SU-DHL-6 (cell line): ENCODE data around the gene PFKFB2.

Experiments
- H2AFZ ChIP-seq: fragments of 200-600 bp; sonication (generic); 2 replicates; pipeline ENCODE4 v1.6.1; 2014; ENCODE audit warnings: low read depth, mild to moderate bottlenecking, moderate library complexity, mixed read lengths, antibody characterized with exemption, low read length; ENCODE audit not compliant: severe bottlenecking
- H3F3A ChIP-seq: fragments of 200-600 bp; shearing (Covaris generic); 2 replicates; pipeline ENCODE4 v1.6.0; 2016; ENCODE audit warnings: antibody characterized with exemption, mild to moderate bottlenecking; ENCODE audit not compliant: insufficient read depth
- H3K27ac ChIP-seq: fragments of 200-600 bp; sonication (generic); 2 replicates; pipeline ENCODE4 v1.5.1; 2016; ENCODE audit warnings: low read depth, mild to moderate bottlenecking, low read length, moderate library complexity, mixed read lengths
- H3K27me3 ChIP-seq: fragments of 200-600 bp; sonication (generic), shearing (Covaris generic); 2 replicates; pipeline ENCODE4 v1.6.0; 2014; ENCODE audit warnings: mild to moderate bottlenecking, low read length
- H3K36me3 ChIP-seq: fragments of 200-600 bp; sonication (generic); 2 replicates; pipeline ENCODE4 v1.6.1; 2014; ENCODE audit warnings: mild to moderate bottlenecking, low read length, mixed read lengths
- H3K4me2 ChIP-seq: fragments of 300-600, 200-600 bp; shearing (Covaris generic), sonication (generic); 2 replicates; pipeline ENCODE4 v1.6.0; 2014; ENCODE audit warnings: low read length, low read depth, mild to moderate bottlenecking; ENCODE audit not compliant: poor library complexity, severe bottlenecking
- H3K4me3 ChIP-seq: fragments of 200-600 bp; sonication (generic); 2 replicates; pipeline ENCODE4 v1.5.1; 2014; ENCODE audit warnings: antibody characterized with exemption, low read length, mild to moderate bottlenecking, mixed read lengths; ENCODE audit not compliant: insufficient read depth, poor library complexity, severe bottlenecking
- H3K79me2 ChIP-seq: fragments of 200-600 bp; sonication (generic); 2 replicates; pipeline ENCODE4 v1.6.1; 2014; ENCODE audit warnings: mild to moderate bottlenecking, low read length, moderate library complexity; ENCODE audit not compliant: insufficient read depth
- H3K9ac ChIP-seq: fragments of 200-600 bp; sonication (generic); 2 replicates; pipeline ENCODE4 v1.7.0; 2014; ENCODE audit warnings: mild to moderate bottlenecking, low read length
- H3K9me2 ChIP-seq: fragments of 200-600 bp; sonication (generic); replicated peaks from 2 replicates; pipeline ENCODE4 v1.6.1; 2014; ENCODE audit warnings: low read length; ENCODE audit not compliant: insufficient read depth
- H3K9me3 ChIP-seq: fragments of 200-600 bp; sonication (generic); 2 replicates; pipeline ENCODE4 v1.6.1; 2014; ENCODE audit warnings: low read length, mixed read lengths; ENCODE audit not compliant: insufficient read depth
- H4K20me1 ChIP-seq: fragments of 200-600 bp; sonication (generic); 2 replicates; pipeline ENCODE4 v1.6.1; 2014; ENCODE audit warnings: low read depth, mild to moderate bottlenecking, antibody characterized with exemption, low read length, moderate library complexity, mixed read lengths
- CTCF ChIP-seq: fragments of 200-600 bp; sonication (generic); IDR thresholded peaks from one replicate; pipeline ENCODE4 v1.5.1; 2017; ENCODE audit warnings: antibody characterized with exemption, mild to moderate bottlenecking, low read length, moderate library complexity; ENCODE audit not compliant: insufficient read depth, poor library complexity, severe bottlenecking
- EZH2phosphoT487 ChIP-seq: fragments of 200-600 bp; sonication (generic), shearing (Covaris generic); conservative IDR thresholded peaks from 2 replicates; pipeline ENCODE4 v1.6.1; 2018; ENCODE audit warnings: mild to moderate bottlenecking, antibody characterized with exemption, low read length, moderate library complexity, mixed read lengths

PFKFB2 gene

GRCh38 chr1:207059881-207060280 lies 6.8 kb downstream of the PFKFB2 start:
- Histone ChIP-seq H3K36me3 (no peaks in the 10 kb centered on the region), H3K27ac (no peak overlapping the region), H3K9me2 (no peaks in the 10 kb centered on the region), H3K79me2 (no peaks in the 10 kb centered on the region), H3K9ac (no peak overlapping the region), H4K20me1 (no peaks in the 10 kb centered on the region), H3K4me2 (no peak overlapping the region), H3K9me3 (no peaks in the 10 kb centered on the region), H3K4me3 (no peak overlapping the region), H2AFZ (no peak overlapping the region), H3K27me3 (no peaks in the 10 kb centered on the region), H3F3A (no peaks in the 10 kb centered on the region)
- no peak for TF ChIP-seq EZH2phosphoT487
- TF ChIP-seq CTCF, result no peak

GRCh38 chr1:207060596-207060995 lies 7.5 kb downstream of the PFKFB2 start:
- no peak overlapping the region for H2AFZ ChIP-seq
- no peaks in the 10 kb centered on the region for H3K9me2 ChIP-seq
- H3K4me2 ChIP-seq, result no peak overlapping the region
- H4K20me1 ChIP-seq, result no peaks in the 10 kb centered on the region
- H3K36me3 ChIP-seq, result no peaks in the 10 kb centered on the region
- H3K27ac ChIP-seq, result no peak overlapping the region
- TF ChIP-seq EZH2phosphoT487, result no peak
- TF ChIP-seq CTCF, result no peak
- H3K9me3 ChIP-seq, result no peaks in the 10 kb centered on the region
- H3F3A ChIP-seq, result no peaks in the 10 kb centered on the region
- H3K4me3 ChIP-seq, result no peak overlapping the region
- H3K9ac ChIP-seq, result no peak overlapping the region
- no peaks in the 10 kb centered on the region for H3K79me2 ChIP-seq
- H3K27me3 ChIP-seq, result no peaks in the 10 kb centered on the region

GRCh38 chr1:207062058-207062457 lies 9.0 kb downstream of the PFKFB2 start:
- Histone ChIP-seq H3K36me3 (no peaks in the 10 kb centered on the region), H3K4me3 (no peak overlapping the region)
- TF ChIP-seq CTCF (no peak), EZH2phosphoT487 (no peak)

More at GRCh38 chr1:207062058-207062457, 9.0 kb downstream of the PFKFB2 start:
- Histone ChIP-seq H3K9ac (no peak overlapping the region), H3K79me2 (no peaks in the 10 kb centered on the region), H4K20me1 (no peaks in the 10 kb centered on the region), H3K9me3 (no peaks in the 10 kb centered on the region), H2AFZ (no peak overlapping the region), H3K27me3 (no peaks in the 10 kb centered on the region), H3K9me2 (no peaks in the 10 kb centered on the region), H3K4me2 (no peak overlapping the region), H3K27ac (no peak overlapping the region), H3F3A (no peaks in the 10 kb centered on the region)
